OCI-LY1 (cell line): ENCODE results near the gene LRRC32.
"Not testable (repeated sequence)": the region's sequence is repeated elsewhere in the genome, so short reads cannot be mapped to it uniquely, and the experiment has no call there.

ENCODE experiments used
- H2AFZ ChIP-seq: fragments of 200-600 bp; sonication (generic), shearing (Covaris generic); 2 replicates; pipeline ENCODE4 v1.6.0; 2014; ENCODE audit warnings: antibody characterized with exemption, mild to moderate bottlenecking, low read length
- H3F3A ChIP-seq: fragments of 200-600 bp; sonication (generic), shearing (Covaris generic); 2 replicates; pipeline ENCODE4 v1.6.0; 2014; ENCODE audit warnings: mild to moderate bottlenecking, antibody characterized with exemption, low read length, moderate library complexity; ENCODE audit not compliant: insufficient read depth
- H3K27ac ChIP-seq: fragments of 200-600 bp; sonication (generic); 2 replicates; pipeline ENCODE4 v1.5.1; 2014; ENCODE audit warnings: low read length, mixed run types, mild to moderate bottlenecking, low read depth; ENCODE audit not compliant: poor library complexity, severe bottlenecking
- H3K27me3 ChIP-seq: fragments of 200-600 bp; sonication (generic); 2 replicates; pipeline ENCODE4 v1.6.0; 2014; ENCODE audit warnings: antibody characterized with exemption, mild to moderate bottlenecking, low read length, moderate library complexity; ENCODE audit not compliant: insufficient read depth
- H3K36me3 ChIP-seq: fragments of 200-600 bp; sonication (generic); 2 replicates; pipeline ENCODE4 v1.6.1; 2014; ENCODE audit warnings: mild to moderate bottlenecking, antibody characterized with exemption, low read length, moderate library complexity, mixed read lengths; ENCODE audit not compliant: insufficient read depth
- H3K4me1 ChIP-seq: fragments of 200-600 bp; sonication (generic); 2 replicates; pipeline ENCODE4 v1.5.1; 2014; ENCODE audit warnings: mild to moderate bottlenecking, low read length, moderate library complexity; ENCODE audit not compliant: insufficient read depth, severe bottlenecking
- H3K4me2 ChIP-seq: fragments of 200-600 bp; sonication (generic), shearing (Covaris generic); 2 replicates; pipeline ENCODE4 v1.6.1; 2014; ENCODE audit warnings: low read length
- H3K4me3 ChIP-seq: fragments of 200-600 bp; sonication (generic); 2 replicates; pipeline ENCODE4 v1.5.1; 2014; ENCODE audit warnings: low read length, low read depth, mild to moderate bottlenecking, mixed read lengths; ENCODE audit not compliant: poor library complexity, severe bottlenecking
- H3K79me2 ChIP-seq: fragments of 200-600 bp; shearing (Covaris generic); 2 replicates; pipeline ENCODE4 v1.6.1; 2016; ENCODE audit warnings: mixed run types, low read length, mixed read lengths; ENCODE audit not compliant: insufficient read depth
- H3K9ac ChIP-seq: fragments of 200-600 bp; sonication (generic), shearing (Covaris generic); 2 replicates; pipeline ENCODE4 v1.6.1; 2014; ENCODE audit warnings: mild to moderate bottlenecking, low read length, mixed read lengths
- H3K9me2 ChIP-seq: fragments of 200-600 bp; sonication (generic), shearing (Covaris generic); 2 replicates; pipeline ENCODE4 v1.6.1; 2014; ENCODE audit warnings: low read depth, mild to moderate bottlenecking, low read length, mixed read lengths
- H3K9me3 ChIP-seq: fragments of 200-600 bp; shearing (Covaris generic); 2 replicates; pipeline ENCODE4 v1.6.1; 2014; ENCODE audit warnings: low read length, mixed read lengths
- H4K20me1 ChIP-seq: fragments of 200-600 bp; sonication (generic), shearing (Covaris generic); 2 replicates; pipeline ENCODE4 v1.6.0; 2016; ENCODE audit warnings: mild to moderate bottlenecking, low read length; ENCODE audit not compliant: insufficient read depth
- CTCF ChIP-seq: fragments of 200-600 bp; sonication (generic), shearing (Covaris generic); IDR thresholded peaks from 2 replicates; pipeline ENCODE4 v1.5.1; 2017; ENCODE audit warnings: mild to moderate bottlenecking, antibody characterized with exemption, low read length, moderate library complexity, mixed read lengths
- EZH2 ChIP-seq: fragments of 200-600 bp; sonication (generic), shearing (Covaris generic); IDR thresholded peaks from 2 replicates; pipeline ENCODE4 v1.8.0; 2017; ENCODE audit warnings: borderline replicate concordance, mixed run types, mild to moderate bottlenecking, antibody characterized with exemption, low read length, moderate library complexity, mixed read lengths

The LRRC32 gene

GRCh38 chr11:76610371-76610770, 60.2 kb downstream of the LRRC32 start:
- Histone ChIP-seq H2AFZ (no peak overlapping the region), H3K4me3 (no peak overlapping the region), H3K36me3 (no peaks in the 10 kb centered on the region), H3K4me2 (no peak overlapping the region), H3K9me2 (no peaks in the 10 kb centered on the region), H3K4me1 (no peaks in the 10 kb centered on the region), H3K27me3 (no peaks in the 10 kb centered on the region), H3F3A (no peaks in the 10 kb centered on the region), H3K79me2 (no peaks in the 10 kb centered on the region), H3K27ac (no peak overlapping the region), H4K20me1 (no peaks in the 10 kb centered on the region), H3K9me3 (no peaks in the 10 kb centered on the region), H3K9ac (no peak overlapping the region)
- TF ChIP-seq EZH2 = no peak
- no peak for TF ChIP-seq CTCF

GRCh38 chr11:76609736-76610370, 60.7 kb downstream of the LRRC32 start:
- Histone ChIP-seq H3K27me3 (no peaks in the 10 kb centered on the region), H3K27ac (no peak overlapping the region), H3K4me1 (no peaks in the 10 kb centered on the region), H3K4me2 (no peak overlapping the region), H3K36me3 (no peaks in the 10 kb centered on the region), H3K9me2 (no peaks in the 10 kb centered on the region), H3K9me3 (no peaks in the 10 kb centered on the region), H3K4me3 (no peak overlapping the region), H3K79me2 (no peaks in the 10 kb centered on the region), H3K9ac (no peak overlapping the region), H3F3A (no peaks in the 10 kb centered on the region), H4K20me1 (no peaks in the 10 kb centered on the region), H2AFZ (no peak overlapping the region)
- TF ChIP-seq CTCF = no peak
- no peak for TF ChIP-seq EZH2

GRCh38 chr11:76608879-76609460, 61.6 kb downstream of the LRRC32 start:
- H3K4me1 ChIP-seq, H3K9me2 ChIP-seq, H3K79me2 ChIP-seq, H4K20me1 ChIP-seq, H3K9me3 ChIP-seq, H3F3A ChIP-seq, H3K9ac ChIP-seq, H3K27me3 ChIP-seq, H3K4me2 ChIP-seq, H3K36me3 ChIP-seq, H2AFZ ChIP-seq, H3K4me3 ChIP-seq, H3K27ac ChIP-seq: not testable (repeated sequence)

GRCh38 chr11:76608228-76608627, 62.3 kb downstream of the LRRC32 start:
- H3K79me2 ChIP-seq, H3K4me3 ChIP-seq, H3F3A ChIP-seq, H3K9me2 ChIP-seq, H3K4me2 ChIP-seq, H4K20me1 ChIP-seq, H3K36me3 ChIP-seq, H3K4me1 ChIP-seq, H3K27ac ChIP-seq, H3K9ac ChIP-seq, H3K9me3 ChIP-seq, H2AFZ ChIP-seq, H3K27me3 ChIP-seq: not testable (repeated sequence)
